Ramos (cell line): ENCODE measurements around the gene CRABP2.

Experiments
- in situ Hi-C: fragments of 300-500 bp; cut with MboI; formaldehyde crosslinking; loops from one replicate; pipeline ENCODE4 v1.14.3; 2022; ENCODE audit warnings: low sequenced_read_pairs; ENCODE audit not compliant: unreplicated experiment

The CRABP2 gene

DNA sequence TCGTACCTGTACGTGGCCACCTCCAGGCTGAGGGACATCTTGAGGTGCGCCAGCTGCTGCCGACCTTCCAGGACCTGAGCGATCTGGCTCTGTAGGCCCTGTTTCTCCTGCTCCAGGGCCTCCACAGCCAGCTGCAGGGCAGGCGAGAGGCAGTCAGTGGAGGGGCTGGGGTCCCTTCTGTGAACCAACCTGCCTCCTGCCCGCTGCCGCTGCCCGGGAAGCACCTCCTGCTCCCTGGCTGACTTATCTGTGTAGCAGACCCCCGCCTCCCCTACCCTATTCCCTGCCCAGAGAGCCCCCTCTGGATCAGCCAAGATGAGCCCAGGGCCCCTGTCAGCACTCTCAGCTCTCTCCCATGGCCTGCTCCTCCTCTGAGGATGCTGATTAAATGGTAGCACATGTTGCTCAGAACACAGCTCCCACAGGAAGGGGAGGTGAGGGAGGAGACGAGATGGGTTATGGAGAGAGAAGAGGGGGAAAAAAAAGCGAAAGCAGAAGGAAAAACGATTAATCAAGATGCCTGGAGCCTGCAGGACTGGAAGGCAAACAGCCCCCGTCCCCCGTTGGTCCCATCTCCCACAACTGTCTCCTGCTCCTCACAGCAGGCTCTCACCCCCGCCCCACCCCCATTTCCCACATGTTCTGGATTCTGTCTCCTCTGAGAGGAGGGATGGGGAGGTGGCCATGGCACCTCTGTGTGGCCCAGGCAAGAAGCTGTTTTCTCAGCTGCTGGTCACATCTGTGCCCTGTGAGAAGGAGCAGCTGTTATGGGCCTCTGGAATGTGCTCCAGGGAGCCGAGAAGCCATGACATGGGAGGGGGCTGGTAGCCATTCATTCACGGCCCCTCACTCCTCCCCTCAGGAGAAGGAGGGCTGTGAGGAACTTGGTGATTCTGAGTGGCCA lies 29.9 kb downstream of the CRABP2 start:
- in situ Hi-C loops = no loop called here

DNA sequence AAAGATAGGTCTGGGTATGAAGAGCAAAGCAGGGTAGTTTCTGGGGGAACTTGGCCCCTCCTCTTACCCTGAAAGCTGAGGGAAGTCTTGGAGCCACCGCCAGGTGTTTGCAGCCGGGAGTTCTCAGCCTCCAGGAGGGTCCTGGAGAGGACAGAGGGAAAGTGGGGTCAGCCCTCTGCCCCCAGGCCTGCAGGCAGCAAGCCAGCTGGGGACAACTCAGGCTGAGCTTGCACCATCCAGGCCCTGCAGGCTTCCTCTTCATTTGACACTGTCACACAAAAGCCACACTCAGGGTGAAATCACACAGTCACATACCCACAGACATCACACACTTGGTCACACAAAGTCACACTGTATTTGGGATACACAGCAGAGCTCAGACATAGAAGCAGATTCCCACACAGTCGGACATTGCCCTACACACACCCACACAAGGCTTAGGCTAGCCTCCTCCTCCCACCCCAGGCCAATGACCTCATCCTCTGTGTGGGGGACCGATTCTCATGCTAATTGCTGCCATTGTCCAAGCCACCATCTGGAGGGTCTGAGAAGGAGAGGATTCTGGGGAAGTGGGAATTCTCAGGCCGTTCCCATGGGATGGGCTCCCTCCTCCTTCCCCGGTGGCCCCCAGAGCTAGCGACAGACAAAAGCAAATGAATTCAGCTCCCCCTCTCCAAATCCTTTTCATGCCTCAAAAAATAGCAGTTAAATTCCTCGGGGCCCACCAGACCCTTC lies 31.8 kb downstream of the CRABP2 start:
- in situ Hi-C loops = no loop called here

DNA sequence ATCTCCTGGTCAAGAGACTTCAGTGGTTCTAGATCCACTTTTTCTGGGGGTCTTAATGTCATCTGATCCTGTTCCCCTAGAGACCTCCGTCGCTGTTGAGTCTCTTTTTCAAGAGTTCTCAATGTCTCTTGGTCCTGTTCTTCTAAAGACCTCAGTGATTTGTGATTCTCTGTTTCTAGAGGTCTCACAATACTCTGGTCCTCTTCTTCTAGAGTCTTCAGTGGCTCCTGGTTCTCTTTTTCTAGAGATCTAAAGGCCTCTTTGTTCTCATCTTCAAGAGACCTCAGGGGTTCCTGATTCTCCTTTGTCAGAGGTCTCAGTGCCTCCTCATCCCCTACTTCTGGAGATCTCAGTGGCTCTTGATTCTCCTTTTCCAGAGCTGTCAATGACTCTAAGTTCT lies 33.6 kb downstream of the CRABP2 start:
- in situ Hi-C loops = no loop called here

DNA sequence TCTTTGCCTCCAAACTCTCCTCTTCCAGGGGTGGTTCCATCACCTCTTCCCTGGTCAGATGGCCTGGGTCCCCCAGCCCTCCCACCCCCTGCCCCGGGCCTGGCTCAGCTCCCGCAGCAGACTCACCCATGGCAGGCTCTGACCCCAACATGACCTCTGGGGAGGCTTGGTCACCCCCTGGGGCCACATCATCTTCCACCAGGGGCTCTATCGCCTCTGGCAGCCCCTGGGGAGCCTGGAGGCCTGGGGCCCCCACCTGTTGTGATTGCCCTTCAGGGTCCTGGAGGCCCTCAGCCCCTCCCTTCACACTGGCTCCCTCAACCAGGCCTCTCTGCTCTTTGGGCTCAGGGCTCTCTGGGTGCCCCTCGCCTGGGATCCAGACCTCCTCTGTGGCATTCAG lies 34.6 kb downstream of the CRABP2 start:
- in situ Hi-C loops = no loop called here

DNA sequence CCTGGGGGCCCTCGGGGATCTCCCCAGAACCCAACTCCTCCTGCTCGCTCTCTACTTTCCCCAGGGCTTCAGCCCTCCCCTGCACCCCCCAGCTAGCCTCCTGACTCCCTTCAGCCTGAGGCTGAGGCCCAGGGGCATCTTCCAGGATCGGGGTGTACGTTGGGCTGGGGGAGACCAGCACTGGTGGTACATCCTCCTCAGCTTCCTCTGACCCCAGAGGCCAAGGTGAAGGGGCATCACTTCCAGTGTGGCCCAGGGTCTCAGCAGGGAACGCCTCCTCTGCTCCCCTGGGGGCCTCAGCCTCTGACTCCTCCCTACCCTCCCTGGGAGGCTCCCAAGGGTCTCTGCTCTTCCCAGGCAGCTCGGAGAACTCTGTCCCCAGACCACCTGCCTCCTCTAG lies 35.0 kb downstream of the CRABP2 start:
- in situ Hi-C loops = no loop called here

DNA sequence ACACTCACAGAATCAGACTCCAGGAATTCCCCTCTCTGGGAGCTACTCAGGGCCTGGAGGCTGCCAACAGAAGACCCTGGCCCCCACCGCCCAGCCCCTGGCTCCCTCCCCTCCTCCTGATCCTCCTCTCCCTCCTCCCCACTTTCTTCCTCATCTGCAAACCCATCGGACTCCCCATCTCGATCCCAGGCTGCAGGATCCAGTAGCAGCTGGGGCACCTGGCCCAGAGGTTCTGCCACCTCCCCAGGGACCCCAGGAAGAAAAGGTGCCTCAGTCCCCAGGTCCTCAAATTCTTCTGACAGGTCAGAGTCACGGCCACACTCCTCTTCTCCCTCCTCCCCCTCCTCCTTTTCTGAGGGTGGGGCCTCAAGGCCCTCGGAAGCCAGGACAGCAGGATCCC lies 35.6 kb downstream of the CRABP2 start:
- in situ Hi-C loops = no loop called here

DNA sequence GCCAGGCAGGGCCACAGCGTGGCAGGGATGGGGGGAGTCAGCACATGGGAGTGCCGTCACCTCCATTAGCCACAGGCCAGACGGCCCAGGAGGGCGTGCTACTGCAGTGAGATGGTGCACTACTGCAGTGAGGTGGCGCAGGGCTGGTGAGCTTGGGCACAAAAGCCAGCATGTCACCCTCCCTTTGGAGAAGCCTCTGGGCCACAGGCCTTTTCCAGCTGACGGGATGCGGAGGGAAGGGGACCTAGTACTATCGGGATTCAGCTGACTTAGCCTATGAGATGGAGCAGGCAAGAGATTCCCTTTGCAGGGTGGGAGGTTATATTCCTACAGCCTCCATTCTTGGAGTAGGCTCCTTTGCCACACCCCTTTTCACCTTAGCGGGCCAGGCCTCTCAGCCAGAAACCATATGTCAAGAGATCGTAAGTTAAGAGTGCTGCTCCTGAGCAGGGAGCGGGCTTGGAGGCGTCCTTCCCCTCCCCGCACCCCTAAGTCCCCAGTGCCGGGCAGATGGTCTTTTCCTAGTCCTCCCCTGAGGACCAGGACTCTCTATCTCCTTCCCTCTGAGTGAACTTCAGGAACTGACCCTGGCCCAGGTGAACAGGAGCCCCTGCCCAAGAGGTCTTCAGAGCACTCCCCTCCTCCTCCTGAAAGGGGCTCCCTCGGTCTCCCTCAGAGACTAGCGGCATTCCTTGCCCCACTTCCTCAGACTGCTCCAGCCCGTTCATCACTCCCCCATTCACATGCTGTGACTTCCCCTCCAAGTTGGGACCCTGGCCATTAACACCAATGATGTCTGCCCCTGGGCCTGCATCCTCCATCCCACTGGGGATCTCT lies 36.4 kb downstream of the CRABP2 start:
- in situ Hi-C loops = no loop called here

DNA sequence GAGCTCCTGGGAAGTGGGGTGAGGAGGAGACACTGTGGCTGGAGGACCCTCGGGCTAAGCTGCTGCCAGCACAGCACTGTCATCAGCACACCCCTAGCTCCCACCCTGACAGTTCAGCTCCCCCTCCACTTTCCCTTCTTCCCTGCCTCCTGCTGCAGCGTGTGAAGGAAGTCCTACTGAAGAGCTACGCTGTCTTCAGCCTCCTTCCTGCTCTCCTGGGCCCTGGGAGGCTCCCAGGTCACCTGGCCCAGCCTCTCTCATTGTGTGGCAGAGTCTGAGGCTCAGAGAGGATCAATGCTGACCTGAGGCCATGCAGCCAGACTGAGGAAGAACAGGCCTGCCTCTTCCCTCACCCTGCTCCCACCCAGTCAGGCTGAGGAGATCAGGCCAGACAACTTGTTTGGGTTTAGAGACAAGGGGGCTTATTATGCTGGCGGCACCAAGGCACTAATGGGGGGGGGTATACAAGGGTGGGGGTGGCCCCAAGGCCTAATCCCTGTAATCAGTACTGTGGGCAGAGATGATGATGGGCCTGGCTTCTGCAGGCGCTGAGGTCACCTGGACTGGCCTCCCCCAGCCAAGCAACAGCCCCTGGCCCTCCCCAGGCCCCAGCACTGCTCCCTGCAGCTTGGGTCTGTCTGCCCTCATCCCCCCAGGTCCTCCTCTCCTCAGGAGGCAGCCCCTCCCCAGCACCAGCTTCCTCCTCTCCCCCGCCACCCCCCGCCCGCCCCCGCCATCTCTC lies 37.2 kb downstream of the CRABP2 start:
- in situ Hi-C loops = no loop called here

DNA sequence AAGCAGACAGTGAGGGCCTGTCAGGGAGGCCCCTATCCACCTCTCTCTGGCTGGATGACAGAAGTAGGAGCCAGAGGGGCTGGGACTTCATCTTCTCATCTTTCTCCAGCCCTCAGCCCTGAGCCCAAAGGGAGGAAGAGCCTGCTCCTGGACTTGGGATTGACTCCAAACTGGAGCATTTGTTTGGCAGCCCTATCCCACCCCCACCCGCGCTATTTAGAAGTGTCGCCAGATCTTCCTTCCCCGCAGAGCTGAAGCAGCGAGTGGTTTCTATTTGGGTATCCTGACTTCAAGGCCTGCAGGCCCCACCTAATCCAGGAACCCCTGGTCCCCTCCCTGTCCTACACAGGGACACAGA lies 37.8 kb downstream of the CRABP2 start:
- in situ Hi-C loops = no loop called here

DNA sequence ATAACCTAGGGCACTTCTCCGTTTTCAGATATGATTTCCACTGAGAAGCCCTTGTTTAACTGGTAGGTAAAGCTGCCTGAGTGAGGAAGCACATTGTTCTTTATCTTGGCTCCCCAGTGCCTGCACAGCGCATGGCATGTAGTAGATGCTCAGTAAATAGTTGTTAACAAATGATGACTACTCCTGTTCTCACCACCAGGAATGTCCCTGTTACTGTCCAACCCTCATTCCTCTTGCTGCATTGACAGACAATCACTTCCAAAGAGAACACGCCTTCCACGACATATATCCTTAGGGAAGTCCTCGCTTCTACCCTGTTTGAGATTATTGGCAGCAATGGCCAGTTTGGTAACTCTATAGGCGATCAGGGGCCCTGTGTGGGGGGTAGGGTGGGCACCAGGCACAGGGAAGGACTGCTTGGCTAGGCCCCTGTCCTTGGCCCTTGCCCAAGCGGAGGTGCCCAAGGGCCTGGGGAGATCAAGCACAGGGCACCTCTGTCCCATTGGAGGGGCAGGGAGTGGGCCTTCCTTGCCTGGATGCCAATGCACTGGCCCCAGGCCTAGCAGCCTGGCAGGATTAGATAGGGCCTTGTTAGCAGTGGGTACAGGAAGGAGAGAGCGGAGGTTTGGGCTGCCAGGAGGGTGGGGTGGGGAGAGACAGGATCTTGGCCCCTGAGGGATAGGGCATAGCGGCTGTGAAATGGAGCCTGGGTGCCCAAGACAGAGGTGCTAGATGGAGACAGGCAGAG lies 38.3 kb downstream of the CRABP2 start:
- in situ Hi-C loops = no loop called here

DNA sequence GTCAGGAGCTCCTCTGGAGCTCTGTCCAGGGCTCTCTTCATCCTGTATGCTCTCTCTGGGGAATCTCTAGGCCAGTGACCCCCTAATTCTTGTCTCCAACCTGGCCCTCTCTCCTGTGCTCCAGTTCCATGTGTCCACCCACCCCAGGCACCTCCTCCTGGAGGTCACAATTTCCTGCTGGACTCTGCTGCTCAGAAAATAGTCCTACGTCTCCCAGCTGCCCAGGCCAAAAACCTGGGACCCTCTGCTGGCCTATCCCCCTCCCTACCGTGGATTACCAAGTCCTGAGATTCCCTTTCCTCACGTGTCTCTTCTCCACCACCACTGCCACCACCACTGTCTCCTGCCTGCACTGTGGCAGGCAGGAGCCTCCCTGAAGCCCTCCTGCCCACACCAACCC lies 39.8 kb downstream of the CRABP2 start:
- in situ Hi-C loops = no loop called here

DNA sequence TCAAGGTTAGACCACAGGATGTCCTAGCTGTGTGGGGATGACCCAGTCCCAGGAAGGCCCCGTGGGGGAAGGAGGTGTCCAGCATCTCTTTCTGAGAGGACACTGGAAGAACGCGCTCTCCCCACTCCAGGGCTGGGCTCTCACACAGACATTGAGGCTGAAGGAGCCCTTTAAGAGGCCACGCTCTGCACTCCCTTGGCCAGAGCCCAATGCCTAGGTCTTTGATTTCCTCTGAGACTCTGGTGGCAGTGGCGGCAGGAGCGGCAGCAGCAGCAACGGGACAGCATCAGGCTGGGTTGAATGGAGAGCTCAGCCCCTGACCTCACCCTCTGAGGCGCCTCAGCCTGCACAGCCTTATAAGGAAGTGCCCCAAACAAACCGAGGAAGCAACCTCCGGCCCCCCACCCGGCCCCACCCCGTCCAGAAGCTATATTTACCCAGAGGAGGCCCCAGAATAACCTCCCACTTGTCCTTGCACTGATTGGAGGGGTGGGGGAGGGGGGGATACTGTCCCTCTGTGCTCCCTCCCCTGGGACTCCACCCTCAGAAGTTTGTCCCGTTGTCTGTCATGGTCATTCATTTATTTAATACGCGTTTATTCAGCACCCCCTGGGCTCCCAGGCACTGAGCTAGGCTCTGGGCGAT lies 40.5 kb downstream of the CRABP2 start:
- in situ Hi-C loops = no loop called here

DNA sequence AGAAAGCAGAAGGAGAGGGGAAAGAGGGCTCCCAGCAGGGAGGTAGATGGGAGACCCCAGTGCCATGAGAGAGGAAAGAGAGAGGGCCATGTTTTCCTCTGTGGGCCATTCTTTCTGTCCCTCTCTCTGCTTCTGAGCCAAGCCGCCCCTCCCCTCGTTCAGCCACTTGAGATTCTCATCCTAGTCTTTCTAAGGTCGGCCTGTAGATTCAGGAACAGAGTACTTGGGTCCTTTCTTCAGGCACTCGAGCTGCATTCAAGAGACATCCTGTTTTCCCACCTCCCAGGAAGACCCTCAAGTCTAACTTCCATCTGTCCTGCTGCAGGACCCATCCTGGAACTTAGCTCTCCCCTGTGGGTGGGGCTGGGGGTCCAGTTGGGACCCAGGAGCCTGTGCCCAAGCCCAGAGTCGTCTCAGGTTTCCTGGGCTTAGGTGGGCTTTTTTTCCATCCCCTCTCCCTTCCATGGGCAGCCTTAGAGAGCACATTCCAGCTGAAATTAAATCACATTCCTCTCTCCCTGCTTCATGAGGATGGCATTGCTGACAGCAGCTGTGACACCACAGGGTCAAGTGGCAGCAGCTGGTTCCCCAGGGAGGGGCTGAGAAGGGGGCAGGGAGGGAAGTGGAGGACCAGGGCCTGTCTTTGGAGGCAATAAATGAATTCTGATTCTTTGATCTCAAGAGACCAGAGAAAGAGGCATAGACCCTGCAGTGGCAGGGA lies 41.2 kb downstream of the CRABP2 start:
- in situ Hi-C loops = no loop called here

DNA sequence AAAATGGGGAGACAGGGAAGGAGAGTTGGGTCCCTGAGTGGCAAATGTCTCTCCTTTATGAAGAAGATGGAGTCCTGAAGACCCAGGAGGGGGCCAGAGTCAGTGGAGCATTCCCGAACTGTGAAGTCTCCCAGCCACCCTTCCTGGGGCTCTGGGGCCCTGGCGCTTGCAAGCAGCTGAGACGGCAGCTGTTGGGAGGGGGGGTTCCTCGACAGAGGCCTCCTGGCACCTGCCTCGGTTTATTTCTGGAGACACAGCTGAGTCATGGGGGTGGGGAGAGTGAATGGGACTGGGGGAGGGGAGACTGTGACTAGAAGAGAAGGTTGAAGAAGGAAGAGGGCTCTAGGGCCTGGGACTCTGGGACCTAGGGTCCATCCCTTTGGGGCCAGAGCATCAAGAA lies 42.2 kb downstream of the CRABP2 start:
- in situ Hi-C loops = no loop called here

DNA sequence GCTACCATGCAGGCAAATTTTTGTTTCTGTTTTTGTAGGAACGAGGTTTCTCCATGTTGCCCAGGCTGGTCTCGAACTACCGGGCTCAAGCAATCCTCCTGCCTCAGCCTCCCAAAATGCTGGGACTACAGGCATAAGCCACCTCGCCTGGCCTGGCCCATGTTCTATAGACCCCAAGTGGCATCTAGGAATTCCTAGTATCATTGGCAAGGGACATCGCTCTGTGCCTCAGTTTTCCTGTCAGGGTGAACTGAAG lies 42.7 kb downstream of the CRABP2 start:
- in situ Hi-C loops = no loop called here

DNA sequence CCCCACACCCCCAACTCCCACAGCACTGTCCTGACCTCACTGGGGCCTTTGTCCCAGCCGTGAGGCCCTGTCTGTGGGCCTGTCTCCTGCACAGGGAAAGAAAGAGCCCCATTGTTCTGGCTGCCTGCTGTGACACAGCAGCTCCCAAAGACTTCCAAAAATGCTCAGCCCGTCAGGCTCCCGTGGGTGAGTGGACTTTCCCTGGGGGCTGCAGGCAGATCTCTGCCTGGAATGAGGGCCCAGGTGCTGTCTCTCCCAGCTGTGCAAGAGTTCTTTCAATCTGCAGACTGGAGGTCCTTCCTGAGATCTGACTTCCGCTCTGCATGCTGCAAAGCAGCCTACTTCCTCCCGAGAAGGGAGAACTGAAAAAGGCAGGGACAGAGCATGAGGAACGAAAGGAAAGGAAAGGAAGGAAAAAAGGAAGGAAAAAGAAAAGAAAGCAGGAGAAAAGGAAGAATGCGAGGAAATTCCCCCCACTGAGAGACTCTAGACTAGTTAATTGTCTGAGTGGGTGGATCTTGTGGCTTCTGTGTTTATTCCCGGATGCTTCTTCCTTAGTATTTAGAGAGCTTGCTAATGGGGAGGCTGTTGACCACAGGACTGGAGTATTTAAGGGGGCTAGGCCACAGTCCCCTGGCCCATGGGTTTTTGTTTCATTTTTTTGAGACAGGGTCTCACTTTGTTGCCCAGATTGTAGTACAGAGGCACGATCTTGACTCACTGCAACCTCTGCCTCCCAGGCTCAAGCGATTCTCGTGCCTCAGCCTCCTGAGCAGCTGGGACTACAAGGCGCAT lies 43.2 kb downstream of the CRABP2 start:
- in situ Hi-C loops = no loop called here

DNA sequence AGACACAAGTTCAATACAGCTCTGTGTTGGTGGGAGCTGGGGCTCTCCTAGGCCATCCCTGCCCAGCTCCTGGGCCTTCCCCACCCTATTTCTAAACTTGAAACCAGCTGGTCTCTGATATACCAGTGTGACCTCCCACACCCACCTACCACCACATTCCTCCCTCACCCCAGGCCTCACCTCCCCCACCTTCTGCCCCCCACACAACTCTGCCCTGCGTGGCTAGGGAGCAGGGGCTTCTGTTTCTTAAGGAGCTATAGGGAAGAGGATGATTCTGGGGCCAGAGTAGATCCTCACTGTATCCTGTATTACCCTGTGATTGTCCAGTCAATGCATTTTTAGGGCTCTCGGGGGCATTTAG lies 44.7 kb downstream of the CRABP2 start:
- in situ Hi-C loops = no loop called here
